ENCODE results near the gene SEC62.

GRCh38 chr3:169990431-169990830 lies 23.8 kb downstream of the SEC62 start:
- TF ChIP-seq POLR2A (IDR thresholded peaks at IDR 0.05) = no peak
- no peak for TF ChIP-seq EP300 (IDR thresholded peaks at IDR 0.05)
- TF ChIP-seq CTCF (IDR thresholded peaks at IDR 0.05) = no peak
